ENCODE measurements around the gene SLC5A1. TPM values are rescaled to one million over a fixed set of nuclear protein-coding genes. Genes with fewer than 3 reads are reported as not detected.
"Not testable (repeated sequence)": the region's sequence is repeated elsewhere in the genome, so short reads cannot be mapped to it uniquely, and the experiment has no call there.

The SLC5A1 gene
- total and polyA plus RNA-seq, 3 donors from 2014 or later = 3.5 to 4.8 (median 4.0) TPM

DNA sequence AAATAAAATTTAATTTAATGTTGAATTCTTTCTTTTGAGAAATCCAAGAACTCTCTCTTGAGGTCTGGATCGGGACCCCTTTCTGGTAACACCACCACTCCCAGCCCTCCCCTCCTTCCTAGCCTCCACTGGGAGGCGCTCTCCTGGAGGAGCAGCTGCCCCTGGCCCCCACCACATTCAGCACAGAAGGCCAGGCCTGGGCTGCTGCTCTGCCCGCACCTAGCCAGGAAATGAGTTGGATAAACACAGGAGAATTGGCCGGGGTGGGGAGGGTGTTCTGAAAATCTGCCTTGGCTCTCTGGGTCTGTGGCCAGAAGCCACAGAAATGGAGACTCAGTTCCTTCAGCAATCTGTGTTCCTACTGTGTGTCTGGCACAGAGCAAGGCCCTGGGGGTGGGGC lies 84.8 kb downstream of the SLC5A1 start:
- H3K27me3 ChIP-seq = no peaks in the 10 kb centered on the region
- intact Hi-C loops (cut with DNase I; ENCODE audit: low total_unique reads) = no loop called here
- no peaks in the 10 kb centered on the region for H3K9me3 ChIP-seq
- TF ChIP-seq, protein P1, sequence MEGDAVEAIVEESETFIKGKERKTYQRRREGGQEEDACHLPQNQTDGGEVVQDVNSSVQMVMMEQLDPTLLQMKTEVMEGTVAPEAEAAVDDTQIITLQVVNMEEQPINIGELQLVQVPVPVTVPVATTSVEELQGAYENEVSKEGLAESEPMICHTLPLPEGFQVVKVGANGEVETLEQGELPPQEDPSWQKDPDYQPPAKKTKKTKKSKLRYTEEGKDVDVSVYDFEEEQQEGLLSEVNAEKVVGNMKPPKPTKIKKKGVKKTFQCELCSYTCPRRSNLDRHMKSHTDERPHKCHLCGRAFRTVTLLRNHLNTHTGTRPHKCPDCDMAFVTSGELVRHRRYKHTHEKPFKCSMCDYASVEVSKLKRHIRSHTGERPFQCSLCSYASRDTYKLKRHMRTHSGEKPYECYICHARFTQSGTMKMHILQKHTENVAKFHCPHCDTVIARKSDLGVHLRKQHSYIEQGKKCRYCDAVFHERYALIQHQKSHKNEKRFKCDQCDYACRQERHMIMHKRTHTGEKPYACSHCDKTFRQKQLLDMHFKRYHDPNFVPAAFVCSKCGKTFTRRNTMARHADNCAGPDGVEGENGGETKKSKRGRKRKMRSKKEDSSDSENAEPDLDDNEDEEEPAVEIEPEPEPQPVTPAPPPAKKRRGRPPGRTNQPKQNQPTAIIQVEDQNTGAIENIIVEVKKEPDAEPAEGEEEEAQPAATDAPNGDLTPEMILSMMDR (IDR thresholded peaks at IDR 0.05) = no peak
- no peak for TF ChIP-seq POLR2A (IDR thresholded peaks at IDR 0.05)
- no peak for DNase-seq
- no peak overlapping the region for H3K4me3 ChIP-seq
- no peaks in the 10 kb centered on the region for H3K36me3 ChIP-seq (ENCODE audit: low read depth, missing control alignments)
- H3K27ac ChIP-seq = no peak overlapping the region
- no peaks in the 10 kb centered on the region for H3K4me1 ChIP-seq
- 69 to 86% methylated on average over 4 of the region's 4 CpGs for WGBS, 2 donors

DNA sequence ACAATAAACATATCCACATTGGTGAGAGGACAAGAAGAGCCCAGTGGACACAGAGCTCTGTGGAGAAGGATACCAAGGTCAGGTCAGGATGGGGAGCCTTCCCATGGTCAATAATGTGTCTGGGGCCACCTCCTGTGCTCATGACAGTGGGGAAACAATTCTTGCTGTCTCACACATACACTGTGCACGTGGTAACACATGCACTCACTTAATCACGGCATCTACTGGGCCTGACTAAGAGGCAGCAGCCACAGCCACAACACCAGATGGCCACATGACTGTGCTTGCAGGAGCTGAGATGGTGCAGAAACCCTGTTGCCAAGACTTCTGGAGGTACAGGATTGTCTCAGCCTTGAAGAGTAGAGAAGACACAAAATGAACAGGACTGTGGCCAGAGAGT lies 87.4 kb downstream of the SLC5A1 start:
- Histone ChIP-seq H3K27ac (no peak overlapping the region), H3K9me3 (no peaks in the 10 kb centered on the region), H3K27me3 (no peaks in the 10 kb centered on the region), H3K4me1 (no peaks in the 10 kb centered on the region), H3K36me3 (ENCODE audit: low read depth, missing control alignments) (no peaks in the 10 kb centered on the region), H3K4me3 (no peak overlapping the region)
- intact Hi-C loops (cut with DNase I; ENCODE audit: low total_unique reads) = no loop called here
- DNase-seq = no peak
- 80 to 90% methylated on average over 2 of the region's 2 CpGs for WGBS, 2 donors
- TF ChIP-seq, protein P1 (IDR thresholded peaks at IDR 0.05) = no peak
- TF ChIP-seq POLR2A (IDR thresholded peaks at IDR 0.05) = no peak

DNA sequence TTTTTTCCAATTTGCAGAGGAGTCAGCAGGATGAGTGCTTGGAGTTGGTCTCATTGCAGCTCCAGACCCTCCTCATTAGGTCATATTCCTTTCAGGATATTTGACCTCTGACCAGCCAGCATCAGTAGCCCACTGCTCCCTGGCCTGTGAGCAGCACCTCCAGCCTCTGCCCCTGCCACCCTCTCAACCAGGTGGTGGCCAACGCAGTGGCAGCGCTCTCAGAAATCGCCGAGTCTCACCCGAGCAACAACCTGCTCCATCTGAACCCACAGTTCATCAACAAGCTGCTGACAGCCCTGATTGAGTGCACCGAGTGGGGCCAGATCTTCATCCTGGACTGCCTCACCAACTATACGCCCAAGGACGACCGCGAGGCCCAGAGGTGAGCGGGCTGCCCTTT lies 89.1 kb downstream of the SLC5A1 start:
- no peaks in the 10 kb centered on the region for H3K4me1 ChIP-seq
- no peak overlapping the region for H3K27ac ChIP-seq
- TF ChIP-seq, protein P1 (IDR thresholded peaks at IDR 0.05) = no peak
- no peak for TF ChIP-seq POLR2A (IDR thresholded peaks at IDR 0.05)
- no peak for DNase-seq
- intact Hi-C loops (cut with DNase I; ENCODE audit: low total_unique reads) = no loop called here
- no peaks in the 10 kb centered on the region for H3K36me3 ChIP-seq (ENCODE audit: low read depth, missing control alignments)
- no peak overlapping the region for H3K4me3 ChIP-seq
- no peaks in the 10 kb centered on the region for H3K27me3 ChIP-seq
- no peaks in the 10 kb centered on the region for H3K9me3 ChIP-seq
- WGBS, 2 donors = 90 to 91% methylated on average over 9 to 11 of the region's 11 CpGs

DNA sequence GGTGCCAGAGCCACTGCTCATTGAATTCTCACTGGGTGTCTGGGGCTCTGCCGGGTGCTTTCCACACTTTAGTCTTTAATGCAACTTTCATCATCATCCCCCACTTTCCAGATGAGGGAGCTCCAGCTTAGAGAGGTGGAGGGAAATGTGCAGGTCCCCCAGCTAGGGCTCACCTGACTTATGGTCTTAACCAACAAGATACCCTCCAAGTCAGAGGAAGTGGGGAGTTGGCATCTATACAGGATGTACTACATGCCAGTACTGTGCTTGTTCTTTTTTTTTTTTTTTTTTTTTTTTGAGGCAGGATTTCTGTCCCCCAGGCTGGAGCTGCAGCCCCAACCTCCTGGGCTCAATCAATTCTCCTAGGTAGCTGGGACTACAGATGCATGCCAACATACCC lies 89.7 kb downstream of the SLC5A1 start:
- no peaks in the 10 kb centered on the region for H3K4me1 ChIP-seq
- intact Hi-C loops (cut with DNase I; ENCODE audit: low total_unique reads) = no loop called here
- H3K9me3 ChIP-seq = no peaks in the 10 kb centered on the region
- no peak overlapping the region for H3K27ac ChIP-seq
- WGBS, 2 donors = 83 to 86% methylated on average over 1 of the region's 1 CpG
- no peaks in the 10 kb centered on the region for H3K27me3 ChIP-seq
- TF ChIP-seq, protein P1 (IDR thresholded peaks at IDR 0.05) = no peak
- TF ChIP-seq POLR2A (IDR thresholded peaks at IDR 0.05) = no peak
- H3K4me3 ChIP-seq = no peak overlapping the region
- DNase-seq = no peak
- no peaks in the 10 kb centered on the region for H3K36me3 ChIP-seq (ENCODE audit: low read depth, missing control alignments)

DNA sequence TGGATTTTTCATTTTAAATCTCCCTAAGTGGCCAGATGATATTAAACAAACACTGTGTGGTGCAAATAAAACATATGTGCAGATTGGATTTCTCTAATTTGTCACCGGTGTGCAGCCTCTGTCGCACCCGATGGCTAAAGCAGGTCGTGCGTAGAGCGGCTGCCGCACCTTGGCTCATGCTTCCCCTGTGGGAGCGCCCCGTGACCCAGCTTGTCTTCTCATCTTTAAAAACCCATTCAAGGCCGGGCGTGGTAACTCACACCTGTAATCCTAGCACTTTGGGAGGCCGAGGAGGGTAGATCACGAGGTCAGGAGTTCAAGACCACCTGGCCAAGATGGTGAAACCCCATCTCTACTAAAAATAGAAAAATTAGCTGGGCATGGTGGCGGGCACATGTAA lies 91.7 kb downstream of the SLC5A1 start:
- H3K4me1 ChIP-seq; DNase-seq; H3K4me3 ChIP-seq; H3K27ac ChIP-seq; H3K36me3 ChIP-seq (ENCODE audit: low read depth, missing control alignments); intact Hi-C loops (cut with DNase I; ENCODE audit: low total_unique reads); H3K9me3 ChIP-seq; H3K27me3 ChIP-seq: not testable (repeated sequence)
- 90 to 92% methylated on average over 14 of the region's 14 CpGs for WGBS, 2 donors

DNA sequence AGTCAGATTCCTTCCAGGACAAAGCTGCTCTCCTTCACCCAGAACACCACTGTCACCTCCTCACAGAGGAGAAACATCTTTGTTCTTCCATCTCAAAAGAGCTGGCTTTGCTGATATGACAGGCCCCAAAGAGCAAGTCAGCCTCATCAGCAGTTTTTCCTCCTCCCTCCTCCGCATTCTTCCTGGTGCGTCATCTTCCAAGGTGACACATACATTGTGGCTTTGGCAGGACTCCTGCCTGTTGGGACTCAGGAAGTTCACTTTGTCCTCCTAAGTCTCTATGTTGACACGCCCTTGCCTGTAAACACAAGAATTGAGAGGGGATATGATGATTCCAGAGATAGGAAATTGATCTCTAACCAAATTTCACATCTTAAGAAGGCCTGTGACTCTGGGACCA lies 92.9 kb downstream of the SLC5A1 start:
- H3K4me3 ChIP-seq; H3K27me3 ChIP-seq; H3K9me3 ChIP-seq; H3K4me1 ChIP-seq; DNase-seq; H3K27ac ChIP-seq; H3K36me3 ChIP-seq (ENCODE audit: low read depth, missing control alignments); intact Hi-C loops (cut with DNase I; ENCODE audit: low total_unique reads): not testable (repeated sequence)
- WGBS, 2 donors = 62 to 73% methylated on average over 3 of the region's 3 CpGs

DNA sequence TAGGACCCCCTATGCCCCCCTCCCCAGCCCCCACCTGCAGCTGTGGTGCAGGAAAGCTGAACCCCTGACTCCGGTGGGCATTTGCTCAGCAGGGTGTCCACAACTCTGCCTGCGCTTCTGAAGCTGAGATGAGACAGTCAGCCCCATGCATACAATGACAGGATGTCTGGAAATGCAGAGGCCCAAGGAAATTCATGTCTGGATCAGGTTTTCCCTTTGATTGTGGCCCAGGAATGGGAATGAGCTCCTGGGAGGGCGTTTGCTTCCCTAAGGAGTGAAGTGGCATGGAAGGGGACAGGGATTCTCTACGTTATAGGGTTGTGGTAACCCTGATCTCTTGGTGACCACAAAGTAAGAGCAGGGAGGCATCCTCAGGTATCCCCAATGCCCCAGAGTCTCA lies 93.8 kb downstream of the SLC5A1 start:
- H3K4me1 ChIP-seq; H3K27me3 ChIP-seq; H3K9me3 ChIP-seq; H3K4me3 ChIP-seq; H3K36me3 ChIP-seq (ENCODE audit: low read depth, missing control alignments); H3K27ac ChIP-seq; intact Hi-C loops (cut with DNase I; ENCODE audit: low total_unique reads); DNase-seq: not testable (repeated sequence)
- 78 to 88% methylated on average over 3 to 4 of the region's 4 CpGs for WGBS, 2 donors

DNA sequence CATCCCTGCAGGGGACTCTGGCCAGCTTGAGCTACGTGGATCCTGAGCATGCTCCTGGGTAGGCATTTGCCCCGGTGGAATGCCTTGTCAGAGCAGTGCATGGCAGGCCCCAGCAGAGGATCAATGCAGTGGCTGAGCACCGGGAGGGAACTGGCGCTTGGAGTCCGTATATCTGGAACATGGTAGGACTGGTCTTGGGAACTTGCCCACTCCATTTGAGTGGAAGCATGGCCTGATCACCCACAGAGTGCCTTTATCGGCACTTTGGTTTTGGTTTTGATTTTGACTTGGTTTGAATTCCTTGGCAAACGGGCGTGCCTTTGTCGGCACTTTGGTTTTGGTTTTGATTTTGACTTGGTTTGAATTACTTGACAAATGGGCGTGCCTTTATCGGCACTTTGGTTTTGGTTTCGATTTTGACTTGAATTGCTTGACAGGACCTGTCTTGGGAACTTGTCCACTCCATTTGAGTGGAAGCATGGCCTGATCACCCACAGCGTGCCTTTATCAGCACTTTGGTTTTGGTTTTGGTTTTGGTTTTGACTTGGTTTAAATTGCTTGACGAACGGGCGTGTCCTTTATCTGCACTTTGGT lies 94.8 kb downstream of the SLC5A1 start:
- H3K4me3 ChIP-seq; H3K27me3 ChIP-seq; H3K9me3 ChIP-seq; H3K27ac ChIP-seq; H3K36me3 ChIP-seq (ENCODE audit: low read depth, missing control alignments); DNase-seq; intact Hi-C loops (cut with DNase I; ENCODE audit: low total_unique reads); H3K4me1 ChIP-seq: not testable (repeated sequence)
- WGBS, 2 donors = 80 to 83% methylated on average over 16 of the region's 16 CpGs

DNA sequence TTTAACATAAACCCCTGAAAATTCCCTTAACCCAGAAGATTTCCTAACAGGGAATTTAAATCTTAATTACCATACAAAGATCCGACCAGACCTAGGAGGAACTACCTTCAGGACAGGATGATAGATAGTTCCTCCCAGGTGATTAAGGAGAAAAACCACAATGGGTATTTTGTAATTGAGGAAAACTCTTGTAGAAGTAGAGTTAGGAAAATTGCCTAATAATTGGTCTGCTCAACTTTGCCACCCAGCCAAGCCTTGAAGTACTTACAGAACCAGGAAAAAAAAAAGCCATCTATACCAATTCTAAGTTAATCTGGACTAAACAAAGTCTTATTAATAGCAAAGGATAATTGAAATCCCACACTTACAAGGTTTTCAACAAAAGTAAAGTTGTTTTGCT lies 95.5 kb downstream of the SLC5A1 start:
- intact Hi-C loops (cut with DNase I; ENCODE audit: low total_unique reads); H3K9me3 ChIP-seq; H3K4me1 ChIP-seq; H3K4me3 ChIP-seq; H3K27ac ChIP-seq; DNase-seq; H3K27me3 ChIP-seq; H3K36me3 ChIP-seq (ENCODE audit: low read depth, missing control alignments): not testable (repeated sequence)
- WGBS, 2 donors = 64 to 68% methylated on average over 1 of the region's 1 CpG
